Measurements from ENCODE around the gene TSPAN9.

TSPAN9 gene

DNA sequence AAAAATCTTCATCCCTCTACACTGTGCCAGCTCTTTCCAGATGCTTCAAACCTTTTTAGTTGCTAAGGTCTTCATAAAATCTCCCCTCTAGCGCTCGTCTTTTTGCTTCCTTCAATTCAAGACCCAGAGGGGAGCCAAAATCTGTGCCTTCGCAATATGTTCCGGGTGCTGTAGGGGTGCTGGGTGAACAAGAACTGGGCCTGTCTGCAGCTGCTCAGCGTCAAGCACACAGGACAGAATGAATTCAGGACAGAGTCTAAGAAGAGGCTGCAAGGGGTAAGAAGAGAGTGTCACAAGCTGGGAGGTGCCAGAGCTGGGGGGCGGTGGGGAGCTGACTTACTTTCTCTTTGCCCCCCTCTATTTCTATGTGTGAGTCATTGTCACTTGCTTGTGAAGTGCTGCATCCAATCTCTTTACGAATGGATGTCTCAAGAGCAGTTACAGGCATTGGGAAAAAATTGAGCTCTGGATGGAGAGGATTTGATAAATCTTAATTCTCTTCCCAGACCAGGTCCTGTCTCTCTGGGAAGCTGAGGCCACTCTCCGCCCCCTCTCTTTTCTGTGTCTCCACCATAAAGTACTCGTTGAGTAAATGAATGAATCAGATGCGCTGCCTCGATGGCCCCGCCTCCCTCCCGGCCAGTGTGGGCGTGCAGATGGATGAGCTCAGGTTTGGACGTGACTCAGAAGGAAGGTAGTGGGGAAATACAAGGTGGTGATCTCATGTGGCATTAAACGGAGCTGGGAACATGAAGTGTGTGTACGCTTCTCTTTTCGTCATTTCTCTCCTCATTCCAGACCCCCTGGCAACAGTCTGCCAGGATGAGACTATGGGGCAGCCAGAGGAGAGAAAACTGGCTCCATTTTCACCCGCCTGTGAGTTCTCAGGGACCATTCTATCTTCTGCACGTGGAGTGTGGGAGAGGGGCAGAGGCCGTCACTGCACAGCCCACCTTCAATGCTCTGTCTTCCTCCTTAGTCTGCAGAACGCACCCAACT lies 91.3 kb downstream of the TSPAN9 start:
- DNase-seq, result no peak

- no peak for DNase-seq
These were observed 93.4 kb downstream of the TSPAN9 start for GRCh38 chr12:3170423-3171194.

DNA sequence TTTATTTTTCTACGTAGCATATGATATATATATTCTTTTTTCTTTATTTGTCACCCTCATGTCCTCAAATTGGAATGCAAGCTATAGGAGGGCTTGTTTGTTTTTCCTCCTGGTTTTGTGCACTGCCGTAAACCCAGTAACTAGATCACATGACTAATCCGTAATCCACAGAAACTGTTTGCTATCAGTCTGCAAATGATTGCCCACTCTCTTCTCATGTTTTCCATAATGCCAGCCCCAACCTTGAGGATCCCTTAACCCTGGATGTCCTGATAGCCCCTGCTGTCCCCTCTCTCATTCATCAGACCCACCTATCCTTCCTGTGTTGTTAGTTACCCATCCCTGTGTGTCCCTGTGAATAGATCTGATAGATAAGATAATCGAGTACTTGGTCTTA lies 94.0 kb downstream of the TSPAN9 start:
- no peak for DNase-seq

DNA sequence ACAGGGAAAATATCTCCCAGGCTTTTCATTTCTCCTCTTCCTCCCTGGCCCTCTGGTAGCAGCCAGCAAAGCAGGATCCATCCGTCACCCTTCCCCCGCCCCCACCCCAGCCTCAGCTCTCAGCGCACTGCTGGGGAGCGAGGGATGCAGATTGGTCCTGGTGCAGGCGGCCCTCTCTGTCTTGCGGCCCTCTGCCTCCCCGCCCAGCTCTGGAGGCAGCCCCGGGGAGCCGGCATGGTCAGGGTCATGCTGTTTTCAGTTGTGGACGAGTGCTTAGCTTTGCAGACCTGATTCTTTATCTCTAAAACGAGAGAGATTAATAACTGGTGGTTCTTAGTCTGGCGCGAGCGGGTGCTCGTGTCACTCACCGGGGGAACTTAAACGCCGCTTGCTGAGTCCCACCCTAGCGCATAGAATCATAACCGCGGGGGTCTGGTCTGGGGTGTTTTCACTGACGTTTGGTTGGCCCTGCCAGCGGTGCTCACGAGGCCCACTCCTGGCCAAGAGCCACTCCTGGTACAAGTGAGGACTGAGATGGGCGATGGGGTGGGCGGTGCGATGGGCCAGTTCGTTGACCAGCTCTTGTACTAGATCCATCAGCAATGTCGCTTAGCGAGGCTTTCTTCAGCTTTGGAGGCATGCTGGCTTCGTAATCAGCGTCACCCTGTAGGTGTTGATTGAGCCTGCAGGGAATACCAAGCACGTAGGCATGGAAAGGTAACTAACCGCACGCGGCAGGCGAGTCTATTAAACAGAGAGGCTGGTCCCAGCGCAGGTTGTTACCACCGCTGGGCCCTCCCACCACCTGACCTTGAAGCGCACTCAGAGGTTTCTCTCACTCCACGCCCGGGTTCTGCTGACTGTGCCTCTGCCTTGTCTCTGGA lies 95.2 kb downstream of the TSPAN9 start:
- no peak for DNase-seq

DNA sequence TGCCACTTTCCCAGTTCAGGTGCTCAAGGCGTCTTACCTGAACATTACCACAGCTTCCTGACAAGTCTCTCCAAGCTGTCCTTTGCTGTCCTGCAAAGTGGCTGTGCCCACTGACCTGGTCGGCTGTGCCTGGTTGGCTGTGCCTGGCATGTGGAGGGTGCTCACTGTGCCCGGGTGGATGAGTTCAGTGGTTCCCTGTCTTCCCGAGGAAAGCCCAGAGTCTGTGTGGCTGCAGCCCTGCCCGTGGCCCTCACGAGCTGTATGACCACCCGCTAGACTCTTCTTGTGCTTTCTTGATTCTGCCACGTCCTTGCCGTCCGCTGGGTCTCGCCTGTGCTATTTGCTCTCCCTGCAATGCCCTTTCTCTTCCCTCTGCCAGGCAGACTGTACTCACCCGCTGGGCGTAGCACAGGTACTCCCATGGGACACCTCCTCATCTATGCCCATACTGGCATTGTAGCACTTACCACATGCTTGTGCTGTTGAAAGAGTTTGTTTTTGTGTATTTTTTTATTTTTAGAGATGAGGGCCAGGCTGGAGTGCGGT lies 95.9 kb downstream of the TSPAN9 start:
- DNase-seq, result no peak

DNA sequence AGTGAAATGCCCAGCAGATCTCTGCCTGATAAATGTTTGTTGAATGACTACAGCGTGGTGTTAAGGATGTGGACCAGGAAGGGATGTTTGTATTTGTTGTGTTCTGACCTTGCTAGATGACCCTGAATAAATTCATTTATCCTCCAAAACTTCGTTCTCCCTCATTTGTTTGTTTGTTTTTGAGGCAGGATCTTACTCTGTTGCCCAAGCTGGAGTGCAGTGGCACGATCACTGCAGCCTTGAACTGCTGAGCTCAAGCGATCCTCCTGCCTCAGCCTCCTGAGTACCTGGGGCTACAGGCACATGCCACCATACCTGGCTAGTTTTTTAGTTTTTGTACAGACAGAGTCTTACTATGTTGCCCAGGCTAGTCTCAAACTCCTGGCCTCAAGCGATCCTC lies 96.7 kb downstream of the TSPAN9 start:
- DNase-seq, result no peak

DNA sequence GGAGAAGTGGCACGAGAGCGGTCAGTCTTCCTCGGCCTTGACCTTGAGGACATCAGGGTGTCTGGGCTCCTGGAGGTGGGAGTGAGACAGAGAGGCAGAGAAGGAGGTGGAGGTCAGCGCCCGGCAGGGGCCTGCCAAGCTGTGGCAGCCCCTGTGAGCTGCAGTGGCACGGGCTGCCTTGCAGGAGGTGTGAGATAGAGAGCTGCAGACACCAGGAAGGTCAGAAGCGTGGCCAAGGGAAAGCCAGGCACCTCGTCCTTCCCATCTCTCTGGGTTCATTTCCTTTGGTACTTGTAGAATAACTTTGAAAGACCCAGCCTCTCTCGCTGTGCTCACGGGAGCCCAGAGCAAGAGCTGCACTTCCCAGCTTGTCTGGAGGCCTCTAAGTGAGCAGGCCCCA lies 98.1 kb downstream of the TSPAN9 start:
- no peak for DNase-seq

GRCh38 chr12:3176754-3177153 lies 99.6 kb downstream of the TSPAN9 start:
- no peak for DNase-seq

DNA sequence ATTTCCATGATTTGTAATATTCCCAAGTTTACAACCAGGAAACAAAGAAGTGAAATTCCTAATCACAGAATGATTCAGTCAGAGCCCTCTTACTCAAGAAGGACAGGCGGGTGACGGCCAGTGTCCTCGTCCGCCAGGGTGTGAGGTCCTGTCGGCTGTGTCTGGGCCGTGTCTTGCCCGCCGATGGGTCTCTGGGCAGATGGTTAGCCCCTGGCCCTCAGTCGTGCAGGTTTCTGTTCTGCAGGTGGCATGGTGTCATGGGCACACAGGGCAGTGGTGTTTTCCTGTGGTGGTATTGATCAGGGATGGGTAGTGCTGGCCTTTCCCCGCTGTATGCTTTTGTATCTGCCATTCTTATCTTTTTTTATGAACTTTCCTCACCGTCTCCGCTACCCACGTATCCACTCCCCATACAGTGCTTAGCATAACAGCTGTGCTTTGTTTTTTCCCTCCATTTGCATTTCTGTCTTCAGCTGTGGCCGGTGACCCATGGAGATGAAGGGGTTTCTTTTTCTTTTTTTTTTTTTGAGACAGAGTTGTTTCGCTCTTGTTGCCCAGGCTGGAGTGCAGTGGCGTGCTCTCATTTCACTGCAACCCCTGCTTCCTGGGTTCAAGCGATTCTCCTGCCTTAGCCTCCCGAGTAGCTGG lies 100.7 kb downstream of the TSPAN9 start:
- DNase-seq, result no peak

GRCh38 chr12:3178671-3179313 lies 101.6 kb downstream of the TSPAN9 start:
- DNase-seq, result no peak

GRCh38 chr12:3179731-3180130 lies 102.6 kb downstream of the TSPAN9 start:
- no peak for DNase-seq

GRCh38 chr12:3182426-3182825 lies 105.2 kb downstream of the TSPAN9 start:
- no peak for DNase-seq

DNA sequence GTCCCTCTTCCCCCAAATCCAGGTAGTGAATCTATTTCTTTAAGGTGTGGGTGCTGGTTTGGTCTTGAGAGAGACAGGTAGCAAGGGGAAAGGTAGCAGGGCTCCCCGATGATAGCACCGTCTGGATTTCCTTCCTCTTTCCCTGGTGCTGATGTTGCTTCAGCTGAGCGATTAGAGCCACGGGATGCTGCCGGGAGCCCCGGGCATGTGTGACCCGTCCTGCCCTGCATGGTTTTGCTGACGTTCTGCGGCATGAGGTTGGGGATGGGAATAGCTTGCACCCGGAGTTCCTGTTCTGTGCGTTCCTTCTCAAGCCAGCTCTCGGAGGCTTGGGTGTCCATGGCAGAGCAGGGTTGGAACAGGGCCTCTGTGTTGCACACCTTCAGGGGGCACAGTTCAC lies 107.3 kb downstream of the TSPAN9 start:
- DNase-seq, result no peak

DNA sequence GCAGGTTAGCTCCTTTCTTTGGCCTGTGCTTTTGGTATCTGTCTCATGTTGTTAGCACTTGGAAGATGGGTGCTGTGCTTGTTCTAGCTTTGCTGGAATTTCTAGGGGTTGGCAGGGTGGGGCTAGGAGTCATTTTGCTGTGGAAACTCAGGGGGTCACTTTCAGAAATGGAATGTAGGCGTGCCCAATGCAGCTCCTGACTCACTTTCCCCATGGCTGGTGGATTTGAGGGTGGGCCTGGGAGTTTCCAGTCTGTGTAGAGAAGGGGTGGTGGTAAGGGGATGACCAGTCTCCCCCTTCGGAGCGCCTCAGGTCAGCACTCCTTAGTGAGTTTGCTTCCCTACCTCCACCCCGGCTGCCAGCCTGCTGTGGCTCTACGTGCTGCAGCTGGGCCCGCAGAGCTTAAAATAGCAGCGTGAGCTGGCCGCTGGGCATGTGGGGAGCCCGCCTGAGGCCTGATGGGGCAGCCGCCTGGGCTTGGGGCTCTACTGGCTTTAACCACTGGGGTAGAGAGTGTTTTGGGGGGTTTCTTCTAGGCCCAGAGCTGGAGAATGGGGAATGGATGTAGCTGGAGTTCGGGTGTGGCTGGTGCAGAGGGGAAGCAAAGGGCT lies 108.2 kb downstream of the TSPAN9 start:
- no peak for DNase-seq

GRCh38 chr12:3186546-3187215 lies 109.5 kb downstream of the TSPAN9 start:
- DNase-seq, result no peak

- DNase-seq, result no peak
These were observed 110.9 kb downstream of the TSPAN9 start for GRCh38 chr12:3187846-3188770.

- no peak for DNase-seq
These were observed 112.1 kb downstream of the TSPAN9 start for GRCh38 chr12:3189282-3189681.

GRCh38 chr12:3190101-3190500 lies 112.9 kb downstream of the TSPAN9 start:
- no peak for DNase-seq

- no peak for DNase-seq
These were observed 114.3 kb downstream of the TSPAN9 start for GRCh38 chr12:3191450-3191849.

Data from retina (tissue), 1 donor.